GM19397 (cell line): ENCODE results near the gene ARMH4.

Source experiments
- ATAC-seq: cut with Tn5 transposase; IDR thresholded peaks from one replicate; pipeline ENCODE4 v1.9.1; 2021; ENCODE audit warnings: mild to moderate bottlenecking, moderate library complexity; ENCODE audit not compliant: unreplicated experiment

Gene ARMH4

DNA sequence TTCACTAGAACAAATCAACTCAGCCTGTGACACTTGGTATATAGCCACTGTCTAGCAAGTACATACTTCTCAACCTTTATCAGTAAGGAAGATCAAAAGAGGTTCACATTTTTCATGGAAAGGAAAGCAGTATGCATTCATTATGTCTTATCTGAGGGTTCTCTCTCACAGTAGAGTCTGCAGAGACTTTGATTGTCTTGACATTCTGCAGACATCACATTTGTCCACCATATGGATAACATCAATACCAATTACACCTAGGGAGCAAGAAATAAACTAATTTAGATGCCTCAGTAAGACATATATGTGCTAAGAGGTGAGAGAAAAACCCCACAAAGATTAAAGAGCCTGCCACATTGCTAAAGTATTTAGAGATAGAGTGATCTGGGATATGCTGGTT, 175.3 kb downstream of the ARMH4 start:
- ATAC-seq, result no peak

DNA sequence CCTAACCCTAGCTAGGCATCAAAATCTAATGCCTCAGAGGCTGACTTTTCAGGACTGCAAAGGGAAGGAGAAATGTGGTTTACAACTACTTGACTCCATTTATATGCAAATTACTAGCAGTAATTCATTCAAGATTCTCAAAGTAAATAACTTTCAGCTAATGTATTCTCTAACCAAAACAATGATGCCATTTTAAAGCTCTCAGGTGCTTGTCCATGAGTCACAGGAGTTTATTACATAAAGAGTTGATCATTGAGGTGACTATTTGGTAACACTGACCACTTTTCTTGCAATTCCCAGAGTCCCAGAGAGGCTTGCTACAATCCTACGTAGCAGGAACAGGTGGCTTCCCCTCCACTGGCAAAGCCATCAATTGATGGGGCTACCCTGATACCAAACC, 177.1 kb downstream of the ARMH4 start:
- ATAC-seq, result no peak

DNA sequence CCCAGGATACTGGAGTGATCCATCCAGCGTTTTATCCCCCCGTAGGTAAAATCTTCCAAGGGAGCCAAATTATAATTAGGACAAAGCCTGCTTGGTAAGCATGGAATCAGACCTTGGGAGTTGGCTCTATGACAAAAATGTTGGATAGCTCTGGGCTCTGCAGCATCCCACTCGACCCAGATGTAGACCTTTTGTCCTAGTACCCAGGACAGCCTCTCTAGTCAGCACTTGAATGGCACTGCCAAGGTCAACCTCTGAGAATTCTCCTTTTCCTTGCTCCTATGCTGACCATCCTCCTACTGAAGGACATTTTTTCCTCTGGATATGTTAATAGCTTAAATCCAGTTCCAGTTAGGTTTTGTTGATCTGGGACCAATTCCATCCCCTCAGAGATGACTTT, 181.4 kb downstream of the ARMH4 start:
- ATAC-seq, result no peak

GRCh38 chr14:57970175-57970574, 181.8 kb downstream of the ARMH4 start:
- no peak for ATAC-seq

DNA sequence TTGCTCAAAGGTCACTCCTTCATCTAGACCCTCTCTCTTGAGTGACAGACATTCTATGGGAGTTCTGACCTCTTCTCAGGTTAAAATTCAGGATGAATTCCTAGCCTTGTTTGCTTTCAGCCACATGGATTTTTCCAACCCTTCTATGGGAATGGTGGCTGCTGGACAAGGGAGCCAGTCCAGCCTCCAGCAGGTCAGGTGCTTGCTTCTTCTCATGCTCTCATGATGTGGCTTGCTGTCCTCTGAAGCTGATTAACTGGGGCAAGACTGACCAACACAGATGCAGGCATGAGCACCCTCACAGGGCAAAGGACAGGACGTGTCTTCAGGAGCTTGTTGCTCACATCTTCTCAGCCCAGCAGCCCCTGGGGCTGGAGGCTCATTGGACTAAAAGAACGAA, 188.9 kb downstream of the ARMH4 start:
- no peak for ATAC-seq

DNA sequence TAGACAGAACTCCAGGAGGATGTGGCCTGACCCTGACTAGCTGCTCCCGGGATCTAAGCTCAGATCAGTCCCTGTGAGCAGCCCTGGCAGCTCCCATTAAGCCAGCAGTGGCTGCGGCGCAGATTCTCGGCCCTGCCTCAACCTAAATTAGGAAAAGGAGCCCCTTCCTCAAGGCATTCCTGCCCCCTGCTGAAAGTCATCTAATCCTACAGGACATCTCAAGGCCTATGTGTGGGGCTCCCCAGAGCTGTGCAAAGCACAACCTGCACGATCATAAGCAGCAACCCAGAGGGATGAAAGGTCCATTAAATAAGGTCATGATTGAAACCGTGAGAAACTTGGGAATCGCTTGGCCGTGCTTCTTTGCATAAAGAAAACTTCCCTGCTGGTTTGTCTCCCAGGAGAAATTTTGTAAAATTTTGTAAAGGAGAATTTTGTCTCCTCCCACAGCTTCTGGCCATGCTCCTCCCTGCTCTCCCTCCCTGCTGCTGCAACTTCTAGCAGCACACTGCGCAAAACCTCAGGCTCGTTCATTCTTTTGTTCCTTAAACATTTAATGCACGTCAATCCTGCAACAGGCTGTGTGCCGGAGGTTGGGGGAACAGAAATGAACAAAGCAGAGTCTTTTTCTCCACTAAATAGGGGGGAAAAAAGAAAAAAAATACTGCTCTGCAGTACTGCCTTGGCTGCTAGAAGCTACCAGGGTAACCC, 189.5 kb downstream of the ARMH4 start:
- no peak for ATAC-seq

GRCh38 chr14:57961786-57962060, 190.3 kb downstream of the ARMH4 start:
- no peak for ATAC-seq

DNA sequence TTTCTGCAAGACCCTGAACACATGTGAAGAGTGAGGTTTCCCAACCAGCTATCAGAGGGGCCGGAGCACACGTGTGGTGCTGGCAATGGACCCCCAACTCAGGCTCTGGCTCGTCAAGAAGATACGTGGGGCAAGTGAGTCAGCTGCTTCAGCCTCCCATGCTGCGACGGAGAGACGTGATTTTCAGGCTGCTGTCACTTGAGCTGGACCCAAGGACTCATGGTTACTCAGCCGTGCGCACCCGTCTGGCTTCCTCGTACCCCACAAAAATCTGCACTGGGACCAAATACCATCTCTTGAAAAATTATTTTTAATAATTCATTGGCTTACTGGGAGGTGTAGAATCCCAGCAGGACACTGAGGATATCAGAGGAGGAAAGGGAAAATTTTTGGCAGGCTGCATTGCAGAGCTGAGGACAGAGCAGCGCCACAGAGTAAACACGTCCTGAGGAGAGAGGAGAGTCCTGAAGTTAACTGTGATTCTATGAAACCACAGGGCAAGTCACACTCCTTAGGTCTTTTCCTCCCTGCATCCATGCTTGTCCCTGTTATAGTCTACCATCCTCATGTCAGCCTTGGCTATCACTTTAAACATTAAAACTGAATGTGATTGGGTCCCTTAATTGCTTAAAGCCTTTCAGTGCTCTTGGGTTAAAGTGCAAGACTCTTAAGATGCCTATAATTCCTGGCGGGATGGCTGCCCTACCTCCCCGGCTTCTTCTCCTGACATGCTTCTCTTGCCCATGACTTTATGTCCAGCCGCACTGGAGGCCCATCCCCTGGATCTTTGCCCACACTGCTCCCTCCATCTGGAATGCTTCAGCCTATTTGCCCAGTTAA, 190.8 kb downstream of the ARMH4 start:
- ATAC-seq, result no peak

DNA sequence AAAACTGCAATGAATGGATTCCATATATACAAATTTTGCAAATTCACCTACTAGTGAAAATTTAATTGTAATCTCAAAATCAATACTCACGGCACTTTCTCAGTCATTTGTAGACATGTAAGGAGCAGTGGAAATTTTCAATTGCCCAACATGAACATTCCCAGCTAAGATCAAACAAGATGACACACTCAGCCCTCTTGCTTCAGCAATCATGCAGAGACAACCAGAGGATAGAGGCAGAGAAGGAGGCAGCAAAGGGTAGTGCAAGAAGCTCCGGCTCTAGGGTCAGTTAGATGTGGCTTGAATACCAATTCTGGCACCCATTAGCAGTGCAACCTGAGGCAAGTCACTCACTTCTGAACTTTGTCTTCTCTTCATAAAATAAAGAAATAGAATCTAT, 194.6 kb downstream of the ARMH4 start:
- ATAC-seq, result no peak
